ENCODE measurements around the gene PAWR. TPM values are rescaled to one million over a fixed set of nuclear protein-coding genes. Genes with fewer than 3 reads are reported as not detected.

PAWR gene
- total RNA-seq, 1 donor from 2014 or later: 8.4 TPM

GRCh38 chr12:79706156-79706555, 15.4 kb upstream of the PAWR start:
- Histone ChIP-seq H3K27ac (ENCODE audit: low read depth, low read length) (no peak overlapping the region), H3K4me1 (ENCODE audit: control insufficient read depth in 3 of 3, insufficient read depth in 3 of 3, low read length in 3 of 3) (no peaks in the 10 kb centered on the region), H3K4me3 (ENCODE audit: low read length in 3 of 3) (no peak overlapping the region), H3K36me3 (ENCODE audit: control insufficient read depth in 3 of 3, insufficient read depth in 3 of 3, low read length in 3 of 3) (no peaks in the 10 kb centered on the region), H3K27me3 (ENCODE audit: control insufficient read depth in 3 of 3, insufficient read depth in 3 of 3, low read length in 3 of 3) (peaks cover 0 to 6% (median 0%) of the 10 kb centered on the region in 3 donors), H3K9me3 (ENCODE audit: control insufficient read depth in 3 of 3, low read length in 3 of 3) (no peaks in the 10 kb centered on the region), H3K9ac (ENCODE audit: low read depth in 1 of 3, low read length in 3 of 3) (no peak overlapping the region)

- H3K9ac ChIP-seq (ENCODE audit: low read depth in 1 of 3, low read length in 3 of 3): no peak overlapping the region
- no peaks in the 10 kb centered on the region for H3K9me3 ChIP-seq (ENCODE audit: control insufficient read depth in 3 of 3, low read length in 3 of 3)
These were observed 8.2 kb upstream of the PAWR start for GRCh38 chr12:79698966-79699365.

GRCh38 chr12:79696416-79696815, 5.7 kb upstream of the PAWR start:
- no peaks in the 10 kb centered on the region for H3K9me3 ChIP-seq (ENCODE audit: control insufficient read depth in 3 of 3, low read length in 3 of 3)
- H3K9ac ChIP-seq (ENCODE audit: low read depth in 1 of 3, low read length in 3 of 3): no peak overlapping the region
- peaks cover 0 to 20% (median 9%) of the 10 kb centered on the region in 3 donors for H3K27me3 ChIP-seq (ENCODE audit: control insufficient read depth in 3 of 3, insufficient read depth in 3 of 3, low read length in 3 of 3)
- H3K4me1 ChIP-seq (ENCODE audit: control insufficient read depth in 3 of 3, insufficient read depth in 3 of 3, low read length in 3 of 3): no peaks in the 10 kb centered on the region
- H3K4me3 ChIP-seq (ENCODE audit: low read length in 3 of 3): no peak overlapping the region
- H3K36me3 ChIP-seq (ENCODE audit: control insufficient read depth in 3 of 3, insufficient read depth in 3 of 3, low read length in 3 of 3): no peaks in the 10 kb centered on the region
- no peak overlapping the region for H3K27ac ChIP-seq (ENCODE audit: low read depth, low read length)

More at GRCh38 chr12:79698966-79699365, 8.2 kb upstream of the PAWR start:
- H3K36me3 ChIP-seq (ENCODE audit: control insufficient read depth in 3 of 3, insufficient read depth in 3 of 3, low read length in 3 of 3): no peaks in the 10 kb centered on the region
- H3K27ac ChIP-seq (ENCODE audit: low read depth, low read length): no peak overlapping the region
- no peak overlapping the region for H3K4me3 ChIP-seq (ENCODE audit: low read length in 3 of 3)
- H3K4me1 ChIP-seq (ENCODE audit: control insufficient read depth in 3 of 3, insufficient read depth in 3 of 3, low read length in 3 of 3): no peaks in the 10 kb centered on the region
- H3K27me3 ChIP-seq (ENCODE audit: control insufficient read depth in 3 of 3, insufficient read depth in 3 of 3, low read length in 3 of 3): no peaks in the 10 kb centered on the region

GRCh38 chr12:79692860-79693577, 2.3 kb upstream of the PAWR start:
- no peak overlapping the region for H3K9ac ChIP-seq (ENCODE audit: low read depth in 1 of 3, low read length in 3 of 3)
- H3K9me3 ChIP-seq (ENCODE audit: control insufficient read depth in 3 of 3, low read length in 3 of 3): no peaks in the 10 kb centered on the region
- H3K36me3 ChIP-seq (ENCODE audit: control insufficient read depth in 3 of 3, insufficient read depth in 3 of 3, low read length in 3 of 3): no peaks in the 10 kb centered on the region
- no peak overlapping the region for H3K27ac ChIP-seq (ENCODE audit: low read depth, low read length)
- H3K4me3 ChIP-seq (ENCODE audit: low read length in 3 of 3): no peak overlapping the region
- peaks cover 0 to 10% (median 2%) of the 10 kb centered on the region in 3 donors for H3K4me1 ChIP-seq (ENCODE audit: control insufficient read depth in 3 of 3, insufficient read depth in 3 of 3, low read length in 3 of 3)
- H3K27me3 ChIP-seq (ENCODE audit: control insufficient read depth in 3 of 3, insufficient read depth in 3 of 3, low read length in 3 of 3): peaks cover 6 to 28% (median 26%) of the 10 kb centered on the region in 3 donors

GRCh38 chr12:79691511-79692248, 916 bp upstream of the PAWR start:
- Histone ChIP-seq H3K9ac (ENCODE audit: low read depth in 1 of 3, low read length in 3 of 3) (peak overlapping the region in 2 of 3 donors; percentile 34 to 40), H3K9me3 (ENCODE audit: control insufficient read depth in 3 of 3, low read length in 3 of 3) (no peaks in the 10 kb centered on the region), H3K36me3 (ENCODE audit: control insufficient read depth in 3 of 3, insufficient read depth in 3 of 3, low read length in 3 of 3) (no peaks in the 10 kb centered on the region), H3K4me1 (ENCODE audit: control insufficient read depth in 3 of 3, insufficient read depth in 3 of 3, low read length in 3 of 3) (peaks cover 0 to 10% (median 2%) of the 10 kb centered on the region in 3 donors), H3K27me3 (ENCODE audit: control insufficient read depth in 3 of 3, insufficient read depth in 3 of 3, low read length in 3 of 3) (peaks cover 6 to 28% (median 26%) of the 10 kb centered on the region in 3 donors), H3K27ac (ENCODE audit: low read depth, low read length) (no peak overlapping the region), H3K4me3 (ENCODE audit: low read length in 3 of 3) (peak overlapping the region; percentile 66 to 73 (median 73))

GRCh38 chr12:79690142-79690637, 574 bp downstream of the PAWR start:
- H3K4me1 ChIP-seq (ENCODE audit: control insufficient read depth in 3 of 3, insufficient read depth in 3 of 3, low read length in 3 of 3): peaks cover 0 to 10% (median 2%) of the 10 kb centered on the region in 3 donors
- H3K9me3 ChIP-seq (ENCODE audit: control insufficient read depth in 3 of 3, low read length in 3 of 3): no peaks in the 10 kb centered on the region
- H3K4me3 ChIP-seq (ENCODE audit: low read length in 3 of 3): peak overlapping the region; percentile 63 to 73 (median 73)
- peak overlapping the region in 2 of 3 donors; percentile 15 to 40 for H3K9ac ChIP-seq (ENCODE audit: low read depth in 1 of 3, low read length in 3 of 3)
- H3K27me3 ChIP-seq (ENCODE audit: control insufficient read depth in 3 of 3, insufficient read depth in 3 of 3, low read length in 3 of 3): peaks cover 6 to 28% (median 26%) of the 10 kb centered on the region in 3 donors
- H3K27ac ChIP-seq (ENCODE audit: low read depth, low read length): no peak overlapping the region
- no peaks in the 10 kb centered on the region for H3K36me3 ChIP-seq (ENCODE audit: control insufficient read depth in 3 of 3, insufficient read depth in 3 of 3, low read length in 3 of 3)

GRCh38 chr12:79689477-79690141, 1.2 kb downstream of the PAWR start:
- H3K4me1 ChIP-seq (ENCODE audit: control insufficient read depth in 3 of 3, insufficient read depth in 3 of 3, low read length in 3 of 3): peaks cover 0 to 10% (median 2%) of the 10 kb centered on the region in 3 donors
- peak overlapping the region in 2 of 3 donors; percentile 15 to 45 for H3K9ac ChIP-seq (ENCODE audit: low read depth in 1 of 3, low read length in 3 of 3)
- no peaks in the 10 kb centered on the region for H3K9me3 ChIP-seq (ENCODE audit: control insufficient read depth in 3 of 3, low read length in 3 of 3)
- H3K27ac ChIP-seq (ENCODE audit: low read depth, low read length): peak overlapping the region; percentile 25
- H3K4me3 ChIP-seq (ENCODE audit: low read length in 3 of 3): peak overlapping the region; percentile 72 to 73 (median 73)
- no peaks in the 10 kb centered on the region for H3K36me3 ChIP-seq (ENCODE audit: control insufficient read depth in 3 of 3, insufficient read depth in 3 of 3, low read length in 3 of 3)
- peaks cover 6 to 28% (median 26%) of the 10 kb centered on the region in 3 donors for H3K27me3 ChIP-seq (ENCODE audit: control insufficient read depth in 3 of 3, insufficient read depth in 3 of 3, low read length in 3 of 3)

GRCh38 chr12:79689061-79689476, 1.7 kb downstream of the PAWR start:
- Histone ChIP-seq H3K27me3 (ENCODE audit: control insufficient read depth in 3 of 3, insufficient read depth in 3 of 3, low read length in 3 of 3) (peaks cover 6 to 28% (median 26%) of the 10 kb centered on the region in 3 donors), H3K4me3 (ENCODE audit: low read length in 3 of 3) (peak overlapping the region; percentile 72 to 73 (median 73)), H3K9me3 (ENCODE audit: control insufficient read depth in 3 of 3, low read length in 3 of 3) (no peaks in the 10 kb centered on the region), H3K9ac (ENCODE audit: low read depth in 1 of 3, low read length in 3 of 3) (peak overlapping the region in 2 of 3 donors; percentile 3 to 45), H3K36me3 (ENCODE audit: control insufficient read depth in 3 of 3, insufficient read depth in 3 of 3, low read length in 3 of 3) (no peaks in the 10 kb centered on the region), H3K4me1 (ENCODE audit: control insufficient read depth in 3 of 3, insufficient read depth in 3 of 3, low read length in 3 of 3) (peaks cover 0 to 10% (median 2%) of the 10 kb centered on the region in 3 donors), H3K27ac (ENCODE audit: low read depth, low read length) (peak overlapping the region; percentile 25)

- H3K9ac ChIP-seq (ENCODE audit: low read depth in 1 of 3, low read length in 3 of 3): peak overlapping the region in 1 of 3 donors; percentile 3
- H3K27ac ChIP-seq (ENCODE audit: low read depth, low read length): no peak overlapping the region
- peaks cover 6 to 28% (median 24%) of the 10 kb centered on the region in 3 donors for H3K27me3 ChIP-seq (ENCODE audit: control insufficient read depth in 3 of 3, insufficient read depth in 3 of 3, low read length in 3 of 3)
- no peaks in the 10 kb centered on the region for H3K9me3 ChIP-seq (ENCODE audit: control insufficient read depth in 3 of 3, low read length in 3 of 3)
- H3K4me3 ChIP-seq (ENCODE audit: low read length in 3 of 3): peak overlapping the region in 1 of 3 donors; percentile 72
- H3K36me3 ChIP-seq (ENCODE audit: control insufficient read depth in 3 of 3, insufficient read depth in 3 of 3, low read length in 3 of 3): no peaks in the 10 kb centered on the region
- peaks cover 0 to 10% (median 2%) of the 10 kb centered on the region in 3 donors for H3K4me1 ChIP-seq (ENCODE audit: control insufficient read depth in 3 of 3, insufficient read depth in 3 of 3, low read length in 3 of 3)
These were observed 2.2 kb downstream of the PAWR start for GRCh38 chr12:79688376-79689060.
